Astrocyte of the cerebellum (primary cell): ENCODE data around the gene PRKAB2.
"Not testable (repeated sequence)": the region's sequence is repeated elsewhere in the genome, so short reads cannot be mapped to it uniquely, and the experiment has no call there.

Source experiments
- DNase-seq: peaks from one replicate; pipeline ENCODE4 v3.0.0-alpha.2; 2011; ENCODE audit warnings: low read depth
- H3K4me3 ChIP-seq: 2 replicates; pipeline ENCODE4 v1.5.1; 2011; ENCODE audit warnings: mild to moderate bottlenecking, low read depth, low read length, moderate library complexity
- CTCF ChIP-seq: IDR thresholded peaks from 2 replicates; pipeline ENCODE4 v1.5.1; 2012; ENCODE audit warnings: low read length, low read depth, moderate library complexity, mild to moderate bottlenecking; ENCODE audit errors: missing control alignments
- in situ Hi-C: cut with HindIII; loops from 2 replicates; pipeline ENCODE4 v1.10.0; 2017; ENCODE audit warnings: low sequenced_read_pairs

PRKAB2 gene

GRCh38 chr1:147167365-147167764 is 4.9 kb downstream of the PRKAB2 start:
- no peak for TF ChIP-seq CTCF
- peak; percentile 87 for DNase-seq
- H3K4me3 ChIP-seq: no peak overlapping the region
- in situ Hi-C loops: no loop called here

DNA sequence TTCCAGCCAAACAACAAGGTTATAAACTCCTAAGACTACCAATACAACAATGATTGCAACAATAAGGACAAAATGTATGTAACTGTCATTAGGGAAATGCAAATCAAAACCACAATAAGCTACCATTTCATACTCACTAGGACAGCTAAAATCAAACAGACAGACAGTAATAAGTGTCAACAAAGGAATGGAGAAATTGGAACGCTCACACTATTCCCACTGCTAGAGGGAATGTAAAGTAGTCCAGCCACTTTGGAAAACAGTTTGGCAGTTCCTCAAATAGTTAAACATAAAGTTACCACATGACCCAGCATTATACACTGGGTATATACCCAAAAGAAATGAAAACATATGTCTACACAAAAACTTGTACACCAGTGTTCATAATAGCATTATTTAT is 9.3 kb downstream of the PRKAB2 start:
- no peak overlapping the region for H3K4me3 ChIP-seq
- no peak for DNase-seq
- no peak for TF ChIP-seq CTCF
- in situ Hi-C loops: no loop called here

DNA sequence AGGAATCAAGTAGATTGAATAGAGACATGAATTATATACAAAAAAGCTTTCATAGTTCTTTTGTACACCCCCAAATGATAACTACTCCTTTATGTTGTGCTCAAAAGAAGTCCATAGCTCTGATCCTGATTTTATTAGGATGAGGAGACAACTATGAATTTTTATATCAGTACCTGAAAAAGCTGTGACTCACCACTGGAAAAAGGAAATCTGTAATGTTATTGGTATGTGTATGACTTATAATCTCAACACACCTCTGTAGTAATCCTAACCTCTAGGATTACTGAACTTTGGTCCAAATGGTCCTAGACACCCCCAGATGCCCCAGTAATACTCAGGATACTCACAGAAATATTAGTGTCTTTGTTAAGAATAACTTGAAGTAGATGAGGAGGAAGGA is 10.2 kb downstream of the PRKAB2 start:
- DNase-seq: no peak
- no peak for TF ChIP-seq CTCF
- H3K4me3 ChIP-seq: no peak overlapping the region
- in situ Hi-C loops: no loop called here

DNA sequence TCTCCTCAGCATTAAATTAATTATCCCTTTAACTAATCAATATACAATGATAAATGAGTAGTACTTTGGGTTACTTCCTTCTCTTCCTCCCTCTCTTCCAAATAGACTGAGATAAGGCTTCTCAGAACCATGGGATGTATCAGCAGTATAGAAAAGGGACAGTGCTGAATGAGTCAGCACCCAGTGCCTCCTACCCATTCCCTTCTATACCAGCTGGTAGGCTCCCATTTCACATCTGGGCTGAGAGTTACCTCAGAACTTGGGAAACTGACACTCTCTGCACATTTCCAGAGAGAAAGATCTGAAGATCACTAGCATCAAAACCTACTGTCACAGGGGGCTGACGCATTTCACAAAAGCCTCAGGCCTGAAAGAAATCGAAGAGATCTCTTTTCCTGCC is 15.2 kb downstream of the PRKAB2 start:
- in situ Hi-C loops, H3K4me3 ChIP-seq, DNase-seq: not testable (repeated sequence)

DNA sequence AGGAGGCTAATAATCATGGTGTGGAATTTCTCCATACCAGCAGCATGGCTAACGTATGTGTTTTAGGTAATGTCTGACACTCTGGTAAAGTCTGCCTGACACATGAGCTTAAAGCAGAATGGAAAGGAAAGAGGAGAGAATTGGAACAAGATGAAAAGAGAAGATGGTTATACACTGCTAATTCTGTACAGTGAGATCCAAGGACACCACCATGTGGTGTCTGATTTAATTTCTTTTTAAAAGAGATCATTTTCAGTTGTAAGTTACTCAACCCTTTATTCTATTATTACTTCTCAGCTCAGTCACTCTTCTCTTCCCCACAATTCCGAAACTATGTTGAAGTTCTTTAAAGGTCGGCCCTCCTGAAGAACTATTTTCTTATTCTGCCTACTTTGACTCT is 15.6 kb downstream of the PRKAB2 start:
- in situ Hi-C loops: no loop called here
- H3K4me3 ChIP-seq: no peak overlapping the region
- DNase-seq: no peak
- TF ChIP-seq CTCF: no peak

DNA sequence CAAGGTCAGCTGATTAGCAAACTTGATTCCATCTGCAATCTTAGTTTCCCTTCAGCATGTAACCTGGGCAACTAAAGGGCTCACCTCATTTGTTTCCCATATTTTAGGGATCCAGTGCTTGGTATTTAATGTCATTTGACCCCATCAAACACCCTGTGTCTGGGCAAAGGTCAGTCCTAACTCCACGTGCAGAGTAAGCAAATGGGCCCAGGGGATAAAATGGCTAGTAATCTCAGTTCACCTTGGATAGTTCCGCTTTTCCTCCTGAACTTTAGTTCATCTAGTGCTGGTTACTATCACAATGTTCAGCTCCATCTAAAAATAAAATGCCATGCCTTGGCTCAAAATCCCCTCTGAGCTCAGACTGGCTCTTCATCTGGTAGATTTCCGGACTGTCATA is 19.5 kb downstream of the PRKAB2 start:
- in situ Hi-C loops: no loop called here
- DNase-seq: no peak
- no peak overlapping the region for H3K4me3 ChIP-seq
- no peak for TF ChIP-seq CTCF

- in situ Hi-C loops: no loop called here
- no peak for TF ChIP-seq CTCF
- no peak for DNase-seq
- no peak overlapping the region for H3K4me3 ChIP-seq
Measured at GRCh38 chr1:147151244-147151643, 21.0 kb downstream of the PRKAB2 start.
